ENCODE data around the gene PTGDR. TPM values are rescaled to one million over a fixed set of nuclear protein-coding genes. Genes with fewer than 3 reads are reported as not detected.

PTGDR gene
- total and polyA plus RNA-seq, 2 experiments from 2014 or later: 0.06 TPM; not detected in 1

DNA sequence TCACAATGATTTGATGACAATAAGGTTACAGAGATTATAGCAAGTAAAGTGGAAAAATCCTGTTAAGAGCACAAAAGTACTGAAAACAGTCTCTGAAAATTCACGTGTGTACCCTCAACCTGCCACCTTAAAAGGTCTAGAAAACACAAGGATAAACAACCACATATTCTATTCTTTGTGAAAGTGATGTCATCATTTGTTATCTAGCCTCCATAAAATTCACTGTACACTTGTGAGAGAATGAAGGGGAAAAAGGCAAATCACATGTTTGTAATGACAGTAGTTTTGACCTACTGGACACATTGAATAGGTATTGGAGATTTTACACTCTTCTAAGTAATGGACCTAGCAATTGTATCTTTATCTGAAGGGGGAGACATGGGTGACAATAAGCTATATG lies 4.0 kb downstream of the PTGDR start:
- Mint-ChIP-seq H3K9me3 (no peaks in the 10 kb centered on the region), H3K36me3 (ENCODE audit: low read depth) (no peaks in the 10 kb centered on the region; the same call in 2 of the 3 replicates), H3K27ac (no peak overlapping the region), H3K4me3 (no peak overlapping the region), H3K4me1 (peaks cover 22% of the 10 kb centered on the region), H3K27me3 (ENCODE audit: insufficient read depth, low read depth, poor library complexity) (peaks cover 42% of the 10 kb centered on the region)
- no peak overlapping the region for H3K4me3 ChIP-seq
- no peak overlapping the region for H3K4me2 ChIP-seq
- H3K9me2 ChIP-seq (ENCODE audit: insufficient read depth): no peaks in the 10 kb centered on the region
- H3K27ac ChIP-seq (ENCODE audit: low read depth): no peak overlapping the region
- H3K36me3 ChIP-seq (ENCODE audit: insufficient read depth): no peaks in the 10 kb centered on the region
- H3K4me1 ChIP-seq (ENCODE audit: insufficient read depth): peaks cover 13% of the 10 kb centered on the region
- no peaks in the 10 kb centered on the region for H3K79me2 ChIP-seq (replicated peaks; ENCODE audit: insufficient read depth)
- DNase-seq (ENCODE audit: low spot score) (no peak), ATAC-seq (no peak)
- no peak for TF ChIP-seq ZNF114 (CRISPR knock-in tag; IDR thresholded peaks at IDR 0.05)
- TF ChIP-seq, protein P1, sequence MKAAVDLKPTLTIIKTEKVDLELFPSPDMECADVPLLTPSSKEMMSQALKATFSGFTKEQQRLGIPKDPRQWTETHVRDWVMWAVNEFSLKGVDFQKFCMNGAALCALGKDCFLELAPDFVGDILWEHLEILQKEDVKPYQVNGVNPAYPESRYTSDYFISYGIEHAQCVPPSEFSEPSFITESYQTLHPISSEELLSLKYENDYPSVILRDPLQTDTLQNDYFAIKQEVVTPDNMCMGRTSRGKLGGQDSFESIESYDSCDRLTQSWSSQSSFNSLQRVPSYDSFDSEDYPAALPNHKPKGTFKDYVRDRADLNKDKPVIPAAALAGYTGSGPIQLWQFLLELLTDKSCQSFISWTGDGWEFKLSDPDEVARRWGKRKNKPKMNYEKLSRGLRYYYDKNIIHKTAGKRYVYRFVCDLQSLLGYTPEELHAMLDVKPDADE (IDR thresholded peaks at IDR 0.05): no peak
- TF ChIP-seq, protein P2, sequence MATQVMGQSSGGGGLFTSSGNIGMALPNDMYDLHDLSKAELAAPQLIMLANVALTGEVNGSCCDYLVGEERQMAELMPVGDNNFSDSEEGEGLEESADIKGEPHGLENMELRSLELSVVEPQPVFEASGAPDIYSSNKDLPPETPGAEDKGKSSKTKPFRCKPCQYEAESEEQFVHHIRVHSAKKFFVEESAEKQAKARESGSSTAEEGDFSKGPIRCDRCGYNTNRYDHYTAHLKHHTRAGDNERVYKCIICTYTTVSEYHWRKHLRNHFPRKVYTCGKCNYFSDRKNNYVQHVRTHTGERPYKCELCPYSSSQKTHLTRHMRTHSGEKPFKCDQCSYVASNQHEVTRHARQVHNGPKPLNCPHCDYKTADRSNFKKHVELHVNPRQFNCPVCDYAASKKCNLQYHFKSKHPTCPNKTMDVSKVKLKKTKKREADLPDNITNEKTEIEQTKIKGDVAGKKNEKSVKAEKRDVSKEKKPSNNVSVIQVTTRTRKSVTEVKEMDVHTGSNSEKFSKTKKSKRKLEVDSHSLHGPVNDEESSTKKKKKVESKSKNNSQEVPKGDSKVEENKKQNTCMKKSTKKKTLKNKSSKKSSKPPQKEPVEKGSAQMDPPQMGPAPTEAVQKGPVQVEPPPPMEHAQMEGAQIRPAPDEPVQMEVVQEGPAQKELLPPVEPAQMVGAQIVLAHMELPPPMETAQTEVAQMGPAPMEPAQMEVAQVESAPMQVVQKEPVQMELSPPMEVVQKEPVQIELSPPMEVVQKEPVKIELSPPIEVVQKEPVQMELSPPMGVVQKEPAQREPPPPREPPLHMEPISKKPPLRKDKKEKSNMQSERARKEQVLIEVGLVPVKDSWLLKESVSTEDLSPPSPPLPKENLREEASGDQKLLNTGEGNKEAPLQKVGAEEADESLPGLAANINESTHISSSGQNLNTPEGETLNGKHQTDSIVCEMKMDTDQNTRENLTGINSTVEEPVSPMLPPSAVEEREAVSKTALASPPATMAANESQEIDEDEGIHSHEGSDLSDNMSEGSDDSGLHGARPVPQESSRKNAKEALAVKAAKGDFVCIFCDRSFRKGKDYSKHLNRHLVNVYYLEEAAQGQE (IDR thresholded peaks at IDR 0.05; ENCODE audit: unreplicated experiment): no peak
- peaks cover 47% of the 10 kb centered on the region for H3K27me3 ChIP-seq (ENCODE audit: insufficient read depth)
- H2AFZ ChIP-seq: no peak overlapping the region
- no peaks in the 10 kb centered on the region for H4K20me1 ChIP-seq (replicated peaks; ENCODE audit: insufficient read depth)
- H3F3A ChIP-seq (replicated peaks; ENCODE audit: low read depth): no peaks in the 10 kb centered on the region

DNA sequence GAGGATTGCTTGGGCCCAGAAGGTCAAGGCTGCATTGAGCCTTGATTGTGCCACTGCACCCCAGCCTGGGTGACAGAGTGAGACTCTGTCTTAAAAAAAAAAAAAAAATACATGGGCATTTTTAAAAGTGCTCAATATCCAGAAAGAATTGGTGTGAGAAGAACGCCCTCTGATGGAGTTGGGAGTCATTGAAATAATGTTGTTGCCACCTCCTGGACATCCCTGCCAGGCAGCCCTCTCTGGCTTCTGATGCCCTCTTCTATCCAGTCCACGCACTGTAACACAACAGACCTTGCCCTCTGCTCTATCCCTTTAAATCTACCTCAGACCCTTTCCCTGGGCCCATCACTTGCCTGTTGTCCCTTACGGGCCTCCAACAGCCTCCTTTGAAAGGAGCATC lies 4.9 kb downstream of the PTGDR start:
- Histone ChIP-seq H3K36me3 (ENCODE audit: insufficient read depth) (no peaks in the 10 kb centered on the region), H3K9me2 (ENCODE audit: insufficient read depth) (no peaks in the 10 kb centered on the region), H3K27ac (ENCODE audit: low read depth) (no peak overlapping the region), H3K4me1 (ENCODE audit: insufficient read depth) (peaks cover 6% of the 10 kb centered on the region), H3K79me2 (replicated peaks; ENCODE audit: insufficient read depth) (no peaks in the 10 kb centered on the region), H3F3A (replicated peaks; ENCODE audit: low read depth) (no peaks in the 10 kb centered on the region), H3K4me3 (no peak overlapping the region), H3K4me2 (no peak overlapping the region), H2AFZ (no peak overlapping the region), H4K20me1 (replicated peaks; ENCODE audit: insufficient read depth) (no peaks in the 10 kb centered on the region), H3K27me3 (ENCODE audit: insufficient read depth) (peaks cover 38% of the 10 kb centered on the region)
- H3K9me3 Mint-ChIP-seq: no peaks in the 10 kb centered on the region
- no peak overlapping the region for H3K27ac Mint-ChIP-seq
- TF ChIP-seq JUNB (IDR thresholded peaks at IDR 0.05; ENCODE audit: unreplicated experiment): no peak
- no peak for TF ChIP-seq EZH2phosphoT487 (IDR thresholded peaks at IDR 0.05; ENCODE audit: unreplicated experiment)
- no peak for TF ChIP-seq CREB1 (CRISPR knock-in tag; IDR thresholded peaks at IDR 0.05; ENCODE audit: low read depth)
- TF ChIP-seq, protein P3, sequence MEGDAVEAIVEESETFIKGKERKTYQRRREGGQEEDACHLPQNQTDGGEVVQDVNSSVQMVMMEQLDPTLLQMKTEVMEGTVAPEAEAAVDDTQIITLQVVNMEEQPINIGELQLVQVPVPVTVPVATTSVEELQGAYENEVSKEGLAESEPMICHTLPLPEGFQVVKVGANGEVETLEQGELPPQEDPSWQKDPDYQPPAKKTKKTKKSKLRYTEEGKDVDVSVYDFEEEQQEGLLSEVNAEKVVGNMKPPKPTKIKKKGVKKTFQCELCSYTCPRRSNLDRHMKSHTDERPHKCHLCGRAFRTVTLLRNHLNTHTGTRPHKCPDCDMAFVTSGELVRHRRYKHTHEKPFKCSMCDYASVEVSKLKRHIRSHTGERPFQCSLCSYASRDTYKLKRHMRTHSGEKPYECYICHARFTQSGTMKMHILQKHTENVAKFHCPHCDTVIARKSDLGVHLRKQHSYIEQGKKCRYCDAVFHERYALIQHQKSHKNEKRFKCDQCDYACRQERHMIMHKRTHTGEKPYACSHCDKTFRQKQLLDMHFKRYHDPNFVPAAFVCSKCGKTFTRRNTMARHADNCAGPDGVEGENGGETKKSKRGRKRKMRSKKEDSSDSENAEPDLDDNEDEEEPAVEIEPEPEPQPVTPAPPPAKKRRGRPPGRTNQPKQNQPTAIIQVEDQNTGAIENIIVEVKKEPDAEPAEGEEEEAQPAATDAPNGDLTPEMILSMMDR (conservative IDR thresholded peaks at IDR 0.05; ENCODE audit: low read depth in 2 of 2): peak; percentile 60 to 69
- TF ChIP-seq, protein P4, sequence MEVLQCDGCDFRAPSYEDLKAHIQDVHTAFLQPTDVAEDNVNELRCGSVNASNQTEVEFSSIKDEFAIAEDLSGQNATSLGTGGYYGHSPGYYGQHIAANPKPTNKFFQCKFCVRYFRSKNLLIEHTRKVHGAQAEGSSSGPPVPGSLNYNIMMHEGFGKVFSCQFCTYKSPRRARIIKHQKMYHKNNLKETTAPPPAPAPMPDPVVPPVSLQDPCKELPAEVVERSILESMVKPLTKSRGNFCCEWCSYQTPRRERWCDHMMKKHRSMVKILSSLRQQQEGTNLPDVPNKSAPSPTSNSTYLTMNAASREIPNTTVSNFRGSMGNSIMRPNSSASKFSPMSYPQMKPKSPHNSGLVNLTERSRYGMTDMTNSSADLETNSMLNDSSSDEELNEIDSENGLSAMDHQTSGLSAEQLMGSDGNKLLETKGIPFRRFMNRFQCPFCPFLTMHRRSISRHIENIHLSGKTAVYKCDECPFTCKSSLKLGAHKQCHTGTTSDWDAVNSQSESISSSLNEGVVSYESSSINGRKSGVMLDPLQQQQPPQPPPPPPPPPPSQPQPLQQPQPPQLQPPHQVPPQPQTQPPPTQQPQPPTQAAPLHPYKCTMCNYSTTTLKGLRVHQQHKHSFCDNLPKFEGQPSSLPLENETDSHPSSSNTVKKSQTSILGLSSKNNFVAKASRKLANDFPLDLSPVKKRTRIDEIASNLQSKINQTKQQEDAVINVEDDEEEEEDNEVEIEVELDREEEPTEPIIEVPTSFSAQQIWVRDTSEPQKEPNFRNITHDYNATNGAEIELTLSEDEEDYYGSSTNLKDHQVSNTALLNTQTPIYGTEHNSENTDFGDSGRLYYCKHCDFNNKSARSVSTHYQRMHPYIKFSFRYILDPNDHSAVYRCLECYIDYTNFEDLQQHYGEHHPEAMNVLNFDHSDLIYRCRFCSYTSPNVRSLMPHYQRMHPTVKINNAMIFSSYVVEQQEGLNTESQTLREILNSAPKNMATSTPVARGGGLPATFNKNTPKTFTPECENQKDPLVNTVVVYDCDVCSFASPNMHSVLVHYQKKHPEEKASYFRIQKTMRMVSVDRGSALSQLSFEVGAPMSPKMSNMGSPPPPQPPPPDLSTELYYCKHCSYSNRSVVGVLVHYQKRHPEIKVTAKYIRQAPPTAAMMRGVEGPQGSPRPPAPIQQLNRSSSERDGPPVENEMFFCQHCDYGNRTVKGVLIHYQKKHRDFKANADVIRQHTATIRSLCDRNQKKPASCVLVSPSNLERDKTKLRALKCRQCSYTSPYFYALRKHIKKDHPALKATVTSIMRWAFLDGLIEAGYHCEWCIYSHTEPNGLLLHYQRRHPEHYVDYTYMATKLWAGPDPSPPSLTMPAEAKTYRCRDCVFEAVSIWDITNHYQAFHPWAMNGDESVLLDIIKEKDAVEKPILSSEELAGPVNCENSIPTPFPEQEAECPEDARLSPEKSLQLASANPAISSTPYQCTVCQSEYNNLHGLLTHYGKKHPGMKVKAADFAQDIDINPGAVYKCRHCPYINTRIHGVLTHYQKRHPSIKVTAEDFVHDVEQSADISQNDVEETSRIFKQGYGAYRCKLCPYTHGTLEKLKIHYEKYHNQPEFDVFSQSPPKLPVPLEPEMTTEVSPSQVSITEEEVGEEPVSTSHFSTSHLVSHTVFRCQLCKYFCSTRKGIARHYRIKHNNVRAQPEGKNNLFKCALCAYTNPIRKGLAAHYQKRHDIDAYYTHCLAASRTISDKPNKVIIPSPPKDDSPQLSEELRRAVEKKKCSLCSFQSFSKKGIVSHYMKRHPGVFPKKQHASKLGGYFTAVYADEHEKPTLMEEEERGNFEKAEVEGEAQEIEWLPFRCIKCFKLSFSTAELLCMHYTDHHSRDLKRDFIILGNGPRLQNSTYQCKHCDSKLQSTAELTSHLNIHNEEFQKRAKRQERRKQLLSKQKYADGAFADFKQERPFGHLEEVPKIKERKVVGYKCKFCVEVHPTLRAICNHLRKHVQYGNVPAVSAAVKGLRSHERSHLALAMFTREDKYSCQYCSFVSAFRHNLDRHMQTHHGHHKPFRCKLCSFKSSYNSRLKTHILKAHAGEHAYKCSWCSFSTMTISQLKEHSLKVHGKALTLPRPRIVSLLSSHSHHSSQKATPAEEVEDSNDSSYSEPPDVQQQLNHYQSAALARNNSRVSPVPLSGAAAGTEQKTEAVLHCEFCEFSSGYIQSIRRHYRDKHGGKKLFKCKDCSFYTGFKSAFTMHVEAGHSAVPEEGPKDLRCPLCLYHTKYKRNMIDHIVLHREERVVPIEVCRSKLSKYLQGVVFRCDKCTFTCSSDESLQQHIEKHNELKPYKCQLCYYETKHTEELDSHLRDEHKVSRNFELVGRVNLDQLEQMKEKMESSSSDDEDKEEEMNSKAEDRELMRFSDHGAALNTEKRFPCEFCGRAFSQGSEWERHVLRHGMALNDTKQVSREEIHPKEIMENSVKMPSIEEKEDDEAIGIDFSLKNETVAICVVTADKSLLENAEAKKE (CRISPR knock-in tag; IDR thresholded peaks at IDR 0.05): no peak
- no peak for TF ChIP-seq NANOG (IDR thresholded peaks at IDR 0.05; ENCODE audit: borderline replicate concordance)
- DNase-seq (ENCODE audit: low spot score) (peak; percentile 70), ATAC-seq (no peak)
- H3K36me3 Mint-ChIP-seq (ENCODE audit: low read depth): no peaks in the 10 kb centered on the region; the same call in 2 of the 3 replicates
- no peak overlapping the region for H3K4me3 Mint-ChIP-seq
- peaks cover 34% of the 10 kb centered on the region for H3K27me3 Mint-ChIP-seq (ENCODE audit: insufficient read depth, low read depth, poor library complexity)
- H3K4me1 Mint-ChIP-seq: peaks cover 13% of the 10 kb centered on the region

Data from GM23338 (cell line).